ENCODE data around the gene DPP9.

- TF ChIP-seq CTCF (IDR thresholded peaks at IDR 0.05) (no peak), POLR2A (IDR thresholded peaks at IDR 0.05) (peak in 1 of 2 donors; percentile 2)
Observed at GRCh38 chr19:4639531-4640246, 84.0 kb downstream of the DPP9 start.

All from thyroid gland (tissue), 4 donors.